GM21723 (cell line): ENCODE data around the gene SMYD5.

Source experiments
- ATAC-seq: cut with Tn5 transposase; IDR thresholded peaks from one replicate; pipeline ENCODE4 v1.9.1; 2021; ENCODE audit warnings: mild to moderate bottlenecking, moderate library complexity; ENCODE audit not compliant: unreplicated experiment

The SMYD5 gene

DNA sequence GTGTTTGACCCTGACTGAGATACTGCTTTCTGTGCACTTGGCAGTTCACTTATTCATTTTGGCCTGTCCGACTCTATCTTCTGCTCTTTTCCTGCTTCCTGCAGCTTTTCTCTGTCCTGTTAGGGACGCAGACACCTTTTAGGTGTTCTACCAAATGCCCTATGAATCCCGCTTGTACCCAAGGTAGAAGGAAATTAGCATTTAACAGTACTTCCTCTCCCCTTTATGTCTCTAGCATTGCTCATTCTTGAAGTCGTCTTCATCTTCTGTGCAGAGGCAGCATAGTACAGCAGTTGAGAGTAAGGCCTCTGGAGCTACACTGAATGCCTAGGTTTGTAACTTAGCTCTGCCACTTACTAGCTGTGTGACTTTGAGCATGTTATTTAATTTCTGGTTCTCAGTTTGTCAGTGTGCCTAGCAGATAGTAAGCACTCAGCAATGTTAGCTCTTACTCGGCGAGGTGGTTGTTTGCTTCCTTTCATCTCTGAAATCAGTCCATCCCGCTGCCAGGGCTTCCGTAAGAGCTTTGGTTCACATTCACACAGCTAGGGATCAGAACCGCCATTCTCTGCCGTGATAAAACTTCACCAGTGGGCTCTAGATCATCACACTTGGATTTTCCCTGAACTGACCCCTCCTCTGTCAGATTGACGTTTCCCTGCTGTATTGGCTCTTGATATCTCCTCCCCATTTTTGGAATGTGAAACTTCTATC, 21.4 kb downstream of the SMYD5 start:
- no peak for ATAC-seq

DNA sequence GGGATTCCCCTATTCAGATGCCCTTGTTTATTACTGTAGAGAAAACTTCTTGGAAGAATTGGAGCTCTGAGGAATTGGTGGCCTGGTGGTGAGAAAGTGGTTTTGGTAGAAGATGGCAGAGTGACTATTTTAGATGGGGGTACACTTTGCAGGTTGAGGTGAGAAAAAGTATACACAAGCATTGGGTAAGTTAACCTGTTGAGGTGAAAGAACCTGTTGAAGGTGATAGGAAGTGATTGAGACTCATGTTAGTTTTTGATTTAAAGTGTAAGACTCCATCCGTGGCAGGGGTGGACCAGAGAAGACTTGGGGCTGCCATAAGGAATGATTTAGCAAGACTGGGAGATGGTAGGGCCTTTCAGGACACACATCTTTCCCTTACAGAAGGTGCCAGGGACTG, 23.1 kb downstream of the SMYD5 start:
- ATAC-seq: no peak

DNA sequence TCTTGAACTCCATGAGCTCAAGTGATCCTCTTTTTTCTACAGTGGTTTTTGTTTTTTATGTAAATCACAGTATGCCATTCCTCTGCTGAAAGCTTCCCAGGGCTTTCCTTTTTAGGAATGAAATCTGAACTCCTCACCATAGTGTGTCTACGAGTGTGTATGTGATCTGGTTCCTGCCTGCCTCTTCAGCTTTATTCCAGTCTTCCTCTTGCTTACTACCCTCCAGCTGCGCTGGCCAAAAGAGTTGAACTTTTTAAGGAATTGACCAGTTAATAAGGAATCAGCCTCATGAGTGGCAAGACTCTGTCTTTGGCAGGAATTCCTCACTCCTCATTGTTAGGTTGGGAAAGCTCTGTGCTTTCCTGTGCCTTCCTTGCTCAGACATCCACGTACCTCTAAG, 24.1 kb downstream of the SMYD5 start:
- ATAC-seq: no peak

GRCh38 chr2:73238976-73239375, 24.9 kb downstream of the SMYD5 start:
- no peak for ATAC-seq

DNA sequence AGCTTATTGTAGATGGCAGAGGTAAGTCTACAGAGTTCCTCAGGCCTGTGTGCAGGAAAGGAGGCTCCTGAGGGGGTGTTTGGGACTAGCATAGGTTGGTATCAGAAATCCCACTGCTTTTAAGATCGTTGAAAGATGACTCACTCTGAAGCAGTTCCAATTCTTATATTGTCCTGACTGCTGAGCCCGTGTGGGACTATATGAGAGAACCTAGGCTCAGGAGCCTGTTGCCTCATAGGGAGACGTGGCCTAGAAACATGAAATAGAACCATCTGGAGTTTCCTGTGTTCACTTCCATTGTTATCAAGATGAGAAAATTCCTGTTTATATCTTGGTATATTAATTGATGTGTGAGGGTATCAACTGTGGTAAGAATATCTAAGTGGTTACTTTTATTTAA, 25.7 kb downstream of the SMYD5 start:
- ATAC-seq: no peak

GRCh38 chr2:73243884-73244570, 30.0 kb downstream of the SMYD5 start:
- ATAC-seq: no peak

DNA sequence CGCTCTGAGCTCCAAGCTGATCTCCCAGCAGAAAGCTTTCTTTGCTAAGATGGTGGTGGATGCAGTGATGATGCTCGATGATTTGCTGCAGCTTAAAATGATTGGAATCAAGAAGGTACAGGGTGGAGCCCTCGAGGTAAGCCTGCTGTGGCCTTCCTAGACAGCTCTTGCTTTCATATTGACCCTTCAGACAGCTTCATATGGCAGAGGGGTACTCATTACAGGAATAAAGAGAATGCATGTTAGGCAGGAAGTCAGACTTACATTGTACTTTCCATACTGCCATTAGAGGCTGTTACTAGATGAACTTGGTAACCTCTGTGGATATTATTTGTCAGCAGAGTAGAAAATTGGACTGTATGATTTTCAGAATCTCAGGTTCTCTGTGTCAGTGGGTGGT, 30.5 kb downstream of the SMYD5 start:
- no peak for ATAC-seq

DNA sequence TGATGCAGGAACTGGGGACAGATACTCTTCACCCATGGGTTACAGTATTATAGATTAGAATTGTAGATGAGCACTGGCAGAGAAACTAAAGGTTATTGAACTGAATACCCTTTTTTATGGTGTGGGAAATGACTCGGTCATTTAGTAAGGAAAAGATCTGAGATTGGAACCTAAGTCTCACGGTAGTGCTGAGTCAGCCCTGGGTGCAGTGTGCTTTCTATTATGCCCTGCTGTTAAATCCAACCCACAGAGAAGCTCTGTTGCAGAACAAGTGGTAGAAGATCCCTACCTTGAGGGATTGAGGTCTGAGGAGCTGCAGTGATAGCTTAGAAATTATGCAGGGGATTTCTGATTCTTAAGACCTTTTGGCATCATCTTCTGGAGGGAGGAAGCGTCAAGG, 32.8 kb downstream of the SMYD5 start:
- no peak for ATAC-seq

- ATAC-seq: no peak
Measured at GRCh38 chr2:73249636-73250035, 35.6 kb downstream of the SMYD5 start.

DNA sequence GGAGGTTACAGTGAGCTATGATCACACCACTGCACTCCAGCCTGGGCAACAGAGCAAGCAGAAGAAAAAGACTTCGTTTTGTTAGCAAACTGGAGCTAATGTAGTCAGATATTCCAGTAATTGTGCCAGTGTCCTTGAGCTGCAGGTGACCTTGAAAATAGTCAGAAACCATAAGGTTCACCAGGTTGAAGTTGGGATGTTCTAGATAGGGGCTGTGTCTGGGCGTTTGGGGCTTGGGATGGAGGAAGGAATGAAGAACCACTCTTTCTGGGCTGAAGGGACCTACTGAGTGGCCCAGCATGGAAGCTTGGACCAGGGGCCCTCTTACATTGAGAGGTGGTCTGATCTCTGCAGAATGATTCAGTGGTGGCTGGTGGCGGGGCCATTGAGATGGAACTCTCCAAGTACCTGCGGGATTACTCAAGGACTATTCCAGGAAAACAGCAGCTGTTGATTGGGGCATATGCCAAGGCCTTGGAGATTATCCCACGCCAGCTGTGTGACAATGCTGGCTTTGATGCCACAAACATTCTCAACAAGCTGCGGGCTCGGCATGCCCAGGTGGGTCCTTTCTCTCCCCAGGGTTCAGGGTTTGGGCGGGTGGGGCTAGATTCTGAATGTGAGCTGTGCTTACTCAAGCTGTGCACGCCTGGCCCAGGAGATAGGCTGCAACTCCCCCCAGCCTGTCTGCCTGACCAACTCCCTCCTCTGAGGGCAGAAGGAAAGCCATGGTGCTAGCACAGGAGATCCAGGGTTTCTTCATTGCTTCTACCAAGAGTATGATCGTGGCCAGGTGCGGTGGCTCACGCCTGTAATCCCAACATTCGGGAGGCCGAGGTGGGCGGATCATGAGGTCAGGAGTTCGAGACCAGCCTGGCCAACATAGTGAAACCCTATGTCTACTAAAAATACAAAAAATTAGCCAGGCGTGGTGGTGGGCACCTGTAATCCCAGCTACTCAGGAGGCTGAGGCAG, 37.1 kb downstream of the SMYD5 start:
- ATAC-seq: no peak

GRCh38 chr2:73252238-73253027, 38.4 kb downstream of the SMYD5 start:
- ATAC-seq: no peak

DNA sequence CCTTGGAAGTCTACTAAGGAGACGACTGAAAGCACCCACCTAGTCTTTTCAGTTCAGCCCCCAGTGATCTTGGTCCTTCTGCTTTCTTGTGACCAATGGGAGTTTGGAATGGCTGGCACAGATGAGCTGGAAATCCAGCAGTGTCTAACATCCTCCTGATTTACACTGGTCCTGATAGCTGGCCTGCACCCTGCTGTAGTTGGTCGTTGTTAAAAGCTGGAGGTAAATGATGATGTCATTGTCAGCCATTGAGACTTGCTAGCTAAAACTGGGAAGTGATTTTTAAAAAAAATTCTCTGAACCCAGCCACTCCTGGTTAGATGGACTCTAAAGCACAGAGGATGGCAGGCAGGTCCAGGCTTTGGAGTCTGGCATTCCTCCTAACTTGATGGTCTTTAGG, 39.4 kb downstream of the SMYD5 start:
- no peak for ATAC-seq

DNA sequence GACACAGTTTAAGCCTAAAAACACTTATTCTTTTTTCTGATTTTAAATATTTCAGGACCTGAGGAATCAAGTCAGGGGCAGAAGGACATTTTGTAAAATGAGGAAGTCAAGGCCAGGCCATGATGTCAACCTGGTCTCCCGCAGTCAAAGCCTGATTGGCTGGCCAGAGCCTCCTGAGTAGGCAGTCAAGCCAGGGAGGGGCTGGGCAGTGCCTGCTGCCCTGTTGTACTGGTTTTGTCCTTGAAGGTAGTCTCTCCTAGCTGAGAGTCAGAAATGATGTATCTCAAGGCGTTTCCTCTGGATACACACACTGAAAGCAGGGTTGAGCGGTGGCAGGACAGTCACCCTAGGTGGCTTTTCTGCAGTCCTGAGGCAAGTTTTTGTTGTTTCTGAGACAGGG, 39.9 kb downstream of the SMYD5 start:
- no peak for ATAC-seq

DNA sequence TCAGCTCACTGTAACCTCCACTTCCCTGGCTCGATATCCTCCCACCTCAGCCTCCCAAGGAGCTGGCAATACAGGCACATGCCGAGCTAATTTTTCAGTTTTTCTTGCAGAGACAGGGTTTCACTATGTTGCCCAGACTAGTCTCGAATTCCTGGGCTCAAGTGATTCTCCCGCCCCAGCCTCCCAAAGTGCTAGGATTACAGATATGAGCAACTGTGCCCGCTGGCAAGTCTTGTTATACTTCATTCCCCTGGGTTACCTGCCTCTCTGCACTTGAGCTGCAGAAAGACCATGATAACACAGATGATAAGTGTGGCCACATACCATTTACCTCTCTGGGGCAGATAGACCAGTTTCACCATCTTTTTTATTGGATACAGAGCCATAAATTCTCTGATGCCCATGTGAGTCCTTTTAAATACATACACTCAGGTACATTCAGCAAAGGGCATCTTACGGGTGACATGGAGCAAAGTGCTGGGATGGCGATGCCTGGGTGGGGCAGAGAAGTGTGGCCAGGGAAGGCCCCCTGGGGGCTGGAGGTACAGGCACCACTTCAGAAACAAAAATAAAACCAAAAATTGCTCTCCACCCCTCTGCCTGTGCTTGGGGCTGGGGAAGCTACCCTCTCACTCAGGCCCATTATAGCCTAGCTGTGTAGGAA, 40.4 kb downstream of the SMYD5 start:
- ATAC-seq: no peak

DNA sequence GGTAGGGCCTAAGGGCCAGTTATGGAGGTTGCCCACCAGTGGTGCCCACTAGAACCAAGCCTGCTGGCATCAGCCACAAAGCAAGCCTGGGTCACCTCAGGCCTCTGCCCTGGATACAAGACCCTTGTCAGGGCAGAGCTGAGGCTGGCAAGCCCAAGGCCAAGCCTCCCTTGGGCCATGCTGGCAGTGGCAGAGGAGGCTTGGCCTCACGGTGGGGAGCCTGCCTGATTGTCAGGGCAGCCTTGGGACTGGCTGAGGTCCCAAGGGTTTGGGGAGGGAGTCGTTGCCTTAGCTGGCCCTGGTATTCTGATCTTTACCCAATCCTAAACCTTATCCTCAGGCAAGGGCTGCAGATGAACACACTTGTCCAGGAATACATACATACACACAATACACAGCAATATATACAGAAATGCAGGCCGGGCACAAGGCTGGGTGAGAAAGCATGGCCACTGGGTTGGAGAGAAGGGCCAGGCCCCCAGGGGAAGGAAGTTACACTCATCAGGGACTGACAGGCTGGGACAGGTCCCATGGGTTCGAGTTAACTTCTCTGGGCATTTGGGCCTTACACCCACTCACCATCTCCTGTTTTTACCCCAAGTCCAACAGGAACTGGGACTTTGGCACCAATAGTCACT, 41.1 kb downstream of the SMYD5 start:
- ATAC-seq: no peak

GRCh38 chr2:73255907-73256617, 42.0 kb downstream of the SMYD5 start:
- ATAC-seq: no peak

DNA sequence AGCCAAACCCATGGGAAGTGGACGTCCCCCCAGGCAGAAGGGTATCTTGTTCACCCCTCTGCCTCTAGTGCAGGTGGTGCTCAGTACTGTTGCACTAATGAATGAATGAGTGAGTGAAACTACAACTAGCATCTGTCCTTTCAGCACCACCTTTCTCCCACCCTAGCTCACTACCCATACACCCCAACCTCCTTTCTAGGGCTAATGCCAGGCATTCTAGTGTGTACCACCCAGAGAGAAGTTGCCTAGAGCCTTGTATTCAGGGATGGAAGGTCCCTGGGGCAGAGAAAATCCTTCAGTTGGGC, 42.5 kb downstream of the SMYD5 start:
- ATAC-seq: no peak

- ATAC-seq: no peak
Measured at GRCh38 chr2:73257021-73257420, 43.0 kb downstream of the SMYD5 start.

DNA sequence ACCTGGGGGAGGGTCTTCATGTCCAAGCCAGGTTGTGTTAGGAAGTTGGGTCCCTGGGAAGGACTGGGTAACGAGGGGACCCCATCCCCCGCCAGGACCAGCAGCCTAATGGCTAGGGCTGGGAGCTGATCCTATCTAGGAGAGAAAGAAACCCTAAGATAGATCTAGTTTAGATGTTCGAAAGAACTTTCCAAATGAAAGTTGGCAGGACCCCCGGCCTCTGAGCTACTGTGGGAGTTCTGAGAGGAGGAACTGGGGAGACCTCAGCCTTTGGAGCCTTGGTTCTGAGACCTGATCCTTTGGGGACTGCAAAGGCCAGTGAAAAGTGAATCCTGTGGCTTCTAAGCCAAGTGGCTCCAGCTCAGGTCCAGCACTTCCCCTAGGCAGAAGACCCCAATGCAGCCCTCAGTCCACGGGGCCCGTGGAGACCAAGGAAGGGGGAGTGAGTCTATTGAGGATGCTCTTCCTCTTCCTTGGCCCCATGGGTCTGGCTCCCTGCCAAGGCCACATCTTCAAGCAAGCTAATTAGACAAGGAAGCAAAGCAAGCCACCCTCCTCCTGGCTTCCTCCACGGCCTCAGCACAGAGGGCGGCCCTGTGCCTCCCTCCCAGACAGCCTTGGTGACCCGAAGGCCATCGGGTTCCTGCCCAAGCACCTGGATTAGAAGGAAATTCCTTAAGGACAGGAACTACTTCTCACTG, 43.5 kb downstream of the SMYD5 start:
- no peak for ATAC-seq
